Measurements from ENCODE around the gene TMEM225.
"Not testable (repeated sequence)": the region's sequence is repeated elsewhere in the genome, so short reads cannot be mapped to it uniquely, and the experiment has no call there.

The TMEM225 gene, protein sequence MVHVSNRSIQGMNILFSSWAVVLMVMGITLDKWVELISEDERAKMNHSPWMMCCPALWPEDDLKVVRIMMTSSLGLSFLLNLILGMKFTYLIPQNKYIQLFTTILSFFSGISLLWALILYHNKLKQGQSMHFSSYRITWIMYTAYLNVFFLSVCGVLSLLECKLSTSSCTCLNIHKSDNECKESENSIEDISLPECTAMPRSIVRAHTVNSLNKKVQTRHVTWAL

GRCh38 chr11:123885570-123885969 lies at the start of gene TMEM225:
TMEM225 (minus strand) TSS chr11:123885670; CDS start chr11:123885425, 245 bp downstream.
- FAIRE-seq = no peak
- no peak for DNase-seq (ENCODE audit: low spot score)

DNA sequence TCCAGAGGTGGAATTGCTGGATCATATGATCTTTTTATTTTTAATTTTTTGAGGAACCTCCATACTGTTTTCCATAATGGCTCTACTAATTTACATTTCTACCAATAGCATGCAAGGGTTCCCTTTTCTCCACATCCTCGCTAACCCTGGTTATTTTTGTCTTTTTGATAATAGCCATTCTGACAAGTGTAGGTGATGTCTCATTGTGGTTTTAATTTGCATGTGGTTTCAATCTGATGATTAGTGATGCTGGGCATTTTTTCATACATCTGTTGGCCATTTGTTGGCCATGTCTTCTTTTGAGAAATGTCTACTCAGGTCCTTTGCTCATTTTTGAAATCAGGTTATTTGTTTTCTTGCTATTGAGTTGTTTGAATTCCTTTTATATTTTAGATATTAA lies 38.6 kb upstream of the TMEM225 start:
- FAIRE-seq = no peak

DNA sequence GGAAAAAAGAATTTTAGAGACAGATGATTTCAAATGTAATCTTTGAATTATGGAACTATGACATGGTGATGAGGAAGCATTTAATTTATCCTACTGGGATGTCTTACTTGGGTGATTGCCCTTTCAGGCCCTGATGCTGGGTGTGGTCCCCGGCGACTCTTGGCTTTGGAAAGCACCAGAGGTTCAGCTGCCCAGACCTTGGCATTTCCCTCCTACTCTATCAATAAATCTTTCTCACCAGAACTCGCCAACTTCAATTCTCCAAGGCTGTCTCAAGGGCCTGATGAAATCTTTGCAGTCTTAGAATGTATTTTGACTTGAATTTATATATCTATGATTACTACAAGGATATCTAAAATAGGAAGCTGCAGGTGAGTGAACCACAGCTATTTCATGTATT lies 35.5 kb upstream of the TMEM225 start:
- FAIRE-seq (no peak), DNase-seq (ENCODE audit: low spot score) (no peak)

More for the DNA sequence above, 38.6 kb upstream of the TMEM225 start:
- DNase-seq (ENCODE audit: low spot score) = no peak

DNA sequence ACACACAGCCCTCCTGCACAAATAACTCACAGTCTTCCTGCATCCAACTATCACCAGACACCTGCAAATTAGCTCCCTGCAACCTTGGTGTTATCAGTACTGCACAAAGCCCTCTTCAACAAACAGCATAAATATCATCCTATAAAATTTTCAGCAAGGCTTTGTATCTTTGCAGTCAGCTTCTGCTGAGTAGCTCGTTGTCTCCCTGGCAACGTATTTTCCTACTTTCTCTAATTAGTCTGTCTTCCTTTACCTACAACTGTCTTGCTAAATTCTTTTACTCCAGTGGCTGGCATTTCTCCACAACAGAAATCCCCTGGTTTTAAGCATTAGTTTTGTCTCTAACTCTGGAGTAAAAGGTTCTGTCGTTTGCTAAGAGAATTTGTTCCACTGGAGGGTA lies 20.4 kb upstream of the TMEM225 start:
- no peak for DNase-seq (ENCODE audit: low spot score)
- FAIRE-seq = no peak

DNA sequence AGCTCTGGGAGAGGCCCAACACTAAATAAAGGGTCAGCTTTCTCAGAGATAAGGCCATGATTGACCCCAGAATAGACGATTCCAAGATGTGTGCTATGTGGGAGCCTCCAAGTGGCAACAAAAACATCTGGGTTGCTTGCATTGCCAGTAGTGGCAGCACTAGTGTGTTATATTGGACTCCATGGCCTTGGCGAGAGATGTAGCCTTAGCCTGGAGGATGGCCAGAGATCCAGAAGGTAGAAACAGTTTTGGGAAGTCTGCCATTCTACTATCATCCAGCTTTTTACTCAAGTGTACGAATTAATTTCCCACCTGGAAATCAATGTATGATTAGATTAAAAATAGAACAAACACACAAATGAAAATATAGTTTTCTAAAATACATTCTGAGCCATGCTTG lies 19.5 kb upstream of the TMEM225 start:
- FAIRE-seq (no peak), DNase-seq (ENCODE audit: low spot score) (no peak)

DNA sequence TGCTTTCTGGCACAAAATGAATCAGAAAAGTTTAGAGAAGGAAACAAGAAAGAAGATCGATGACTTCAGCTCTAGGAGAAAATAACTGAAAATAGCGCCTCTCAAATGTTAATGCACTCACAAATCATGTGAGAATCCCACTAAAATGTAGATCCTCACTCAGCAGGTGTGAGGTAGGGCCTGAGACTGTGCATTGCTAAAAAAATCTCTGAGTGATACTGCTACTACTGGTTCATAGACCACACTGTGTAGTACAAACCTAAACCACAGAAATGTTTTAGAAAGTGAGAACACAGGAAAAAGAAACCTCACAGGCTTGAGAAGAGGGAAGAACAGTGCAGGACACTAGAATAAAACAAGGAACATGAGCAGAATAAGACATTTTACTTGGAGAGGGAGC lies 18.5 kb upstream of the TMEM225 start:
- no peak for DNase-seq (ENCODE audit: low spot score)
- FAIRE-seq = no peak

GRCh38 chr11:123901867-123902266 lies 16.4 kb upstream of the TMEM225 start, which contains the start of gene OR8D4:
OR8D4 (plus strand) TSS chr11:123902167; CDS start chr11:123906432, 4,265 bp downstream.
- no peak for DNase-seq (ENCODE audit: low spot score)
- FAIRE-seq = no peak

DNA sequence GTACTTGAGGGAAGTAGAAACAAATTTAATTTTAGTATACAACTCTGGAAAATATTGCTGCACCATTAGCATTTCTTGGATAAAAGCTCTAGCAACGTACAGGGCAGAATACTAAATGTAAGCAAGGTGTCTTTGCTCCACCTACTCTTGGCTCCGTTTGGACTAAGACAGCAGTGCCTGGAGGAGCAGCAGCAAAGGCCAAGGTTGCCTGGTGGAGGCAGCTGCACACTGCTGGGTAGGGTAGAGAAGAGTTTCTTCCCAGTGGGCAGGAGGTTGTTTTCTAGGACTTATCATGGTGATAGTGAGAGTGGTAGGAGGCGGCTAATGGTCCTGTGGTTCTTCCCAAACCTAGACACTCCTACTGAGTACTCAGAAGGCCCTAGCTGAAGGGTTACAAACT lies 14.3 kb upstream of the TMEM225 start:
- DNase-seq (ENCODE audit: low spot score) = no peak
- FAIRE-seq = no peak

GRCh38 chr11:123892031-123892430 lies 6.6 kb upstream of the TMEM225 start:
- DNase-seq (ENCODE audit: low spot score) = no peak
- no peak for FAIRE-seq

GRCh38 chr11:123880912-123881311 lies 4.6 kb downstream of the TMEM225 start:
- FAIRE-seq (no peak), DNase-seq (ENCODE audit: low spot score) (no peak)

GRCh38 chr11:123867795-123868194 lies 17.7 kb downstream of the TMEM225 start:
- FAIRE-seq; DNase-seq (ENCODE audit: low spot score): not testable (repeated sequence)

GRCh38 chr11:123865293-123865692 lies 20.2 kb downstream of the TMEM225 start:
- FAIRE-seq; DNase-seq (ENCODE audit: low spot score): not testable (repeated sequence)

GRCh38 chr11:123859731-123860130 lies 25.7 kb downstream of the TMEM225 start:
- FAIRE-seq = no peak
- DNase-seq (ENCODE audit: low spot score) = no peak

- FAIRE-seq = no peak
- DNase-seq (ENCODE audit: low spot score) = no peak
Measured at GRCh38 chr11:123856444-123856843, 29.0 kb downstream of the TMEM225 start.

- DNase-seq (ENCODE audit: low spot score) = no peak
- no peak for FAIRE-seq
Measured at GRCh38 chr11:123853038-123853437, 32.4 kb downstream of the TMEM225 start.

DNA sequence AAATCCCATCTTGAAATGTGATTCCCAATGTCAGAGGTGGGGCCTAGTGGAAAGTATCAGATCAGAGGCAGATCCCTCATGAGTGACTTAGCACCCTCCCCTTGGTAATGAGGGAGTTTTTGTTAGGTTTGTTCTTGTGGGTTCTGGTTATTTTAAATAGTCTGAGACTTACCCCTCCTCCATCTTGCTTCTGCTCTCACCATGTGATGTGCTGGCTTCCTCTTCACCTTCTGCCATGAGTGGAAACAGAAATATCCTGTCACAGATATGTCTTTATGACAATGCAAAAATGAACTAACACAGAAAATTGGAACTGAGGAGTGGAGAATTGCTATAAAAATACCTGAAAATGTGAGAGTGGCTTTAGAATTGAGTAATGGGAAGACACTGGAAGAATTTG lies 33.1 kb downstream of the TMEM225 start:
- DNase-seq (ENCODE audit: low spot score) (no peak), FAIRE-seq (no peak)

DNA sequence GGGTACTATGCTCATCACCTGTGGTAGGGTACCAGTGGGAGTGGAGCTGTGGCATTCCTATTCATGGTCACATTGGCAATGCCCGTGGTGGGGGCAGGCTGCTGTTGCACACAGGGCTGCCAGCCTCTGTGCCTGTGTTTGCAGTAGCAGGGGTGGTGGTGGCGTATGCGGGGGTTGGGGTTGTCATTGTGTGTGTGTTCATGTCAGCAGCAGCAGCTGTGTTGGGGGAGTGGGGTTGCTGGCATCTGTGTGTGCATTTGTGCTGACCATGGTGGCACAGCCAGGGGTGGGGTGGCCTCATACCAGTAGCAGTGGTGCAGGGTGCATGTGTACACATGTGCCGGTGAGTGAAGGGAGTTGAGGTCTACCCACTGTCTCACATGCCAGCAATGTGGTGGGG lies 34.4 kb downstream of the TMEM225 start:
- no peak for FAIRE-seq
- DNase-seq (ENCODE audit: low spot score) = no peak

GRCh38 chr11:123841174-123841573 lies 44.3 kb downstream of the TMEM225 start:
- FAIRE-seq (no peak), DNase-seq (ENCODE audit: low spot score) (no peak)

DNA sequence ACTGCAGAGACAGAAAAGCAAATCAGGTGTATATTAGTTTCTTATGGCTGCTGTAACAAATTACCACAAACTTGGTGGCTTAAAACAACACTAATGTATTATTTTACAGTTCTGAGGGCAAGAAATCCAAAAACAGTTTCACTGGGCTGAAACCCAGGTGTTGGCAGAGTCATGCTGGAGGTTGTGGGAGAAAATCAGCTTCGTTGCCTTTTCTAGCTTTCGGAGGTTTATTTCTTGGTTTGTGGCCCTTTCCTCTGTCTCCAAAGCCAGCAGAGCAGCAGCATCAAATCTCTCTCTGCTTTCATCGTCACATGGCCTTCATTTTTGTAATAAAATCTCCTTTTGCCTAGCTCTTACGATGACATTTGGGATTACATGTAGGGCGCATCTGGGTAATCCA lies 46.3 kb downstream of the TMEM225 start:
- DNase-seq (ENCODE audit: low spot score) = no peak
- no peak for FAIRE-seq

DNA sequence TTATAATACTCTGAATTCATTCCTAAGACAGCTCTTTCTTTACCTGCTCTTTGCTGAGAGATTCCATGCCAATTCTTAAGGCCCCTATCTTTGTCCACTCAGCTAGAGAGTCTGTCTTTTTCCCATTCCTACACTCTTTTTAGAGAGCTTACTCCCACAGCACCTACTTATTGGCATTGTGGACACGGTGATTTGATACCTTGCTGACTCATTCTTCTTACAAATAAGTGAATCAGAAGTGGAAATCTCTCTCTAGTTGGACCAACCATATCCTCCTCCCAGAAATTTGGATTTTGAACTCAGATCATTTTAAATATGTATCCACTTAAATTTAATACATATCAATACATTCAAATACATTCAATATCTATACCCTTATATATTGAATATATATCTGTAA lies 46.8 kb downstream of the TMEM225 start:
- no peak for FAIRE-seq
- no peak for DNase-seq (ENCODE audit: low spot score)

DNA sequence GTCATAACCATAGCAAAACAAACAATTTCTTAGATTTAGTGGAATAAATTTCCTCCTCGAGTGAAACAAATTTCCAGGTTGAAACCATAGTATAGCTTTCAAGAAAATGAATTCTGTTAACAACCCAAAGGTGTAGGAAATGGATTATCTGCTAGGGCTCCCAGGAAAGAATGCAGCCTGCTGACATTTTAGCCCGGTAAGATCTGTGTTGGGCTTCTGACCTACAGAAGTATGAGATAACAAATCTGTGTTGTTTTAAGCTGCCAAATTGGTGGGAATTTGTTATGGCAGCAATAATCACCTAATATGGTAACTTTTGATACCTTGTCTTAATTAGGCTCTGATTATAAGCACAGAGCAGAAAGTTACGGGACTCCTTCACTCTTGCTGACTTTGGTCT lies 47.3 kb downstream of the TMEM225 start:
- DNase-seq (ENCODE audit: low spot score) = no peak
- no peak for FAIRE-seq

- peak; percentile 5 for DNase-seq (ENCODE audit: low spot score)
- FAIRE-seq = no peak
Measured at GRCh38 chr11:123833095-123833494, 52.4 kb downstream of the TMEM225 start.

Data from urothelium cell line (cell line).